Ascending aorta (tissue), 2 donors: ENCODE measurements around the gene TLE1. TPM values are rescaled to one million over a fixed set of nuclear protein-coding genes. Genes with fewer than 3 reads are reported as not detected.
A peak's percentile ranks its signal among the peaks of the same experiment; 100 is the strongest.

ENCODE experiments used
- DNase-seq, 2 donors: peaks; one replicate each; pipeline ENCODE4 v3.0.0-alpha.2; 2019; ENCODE audit warnings: low spot score in 2 of 2
- H3K27ac ChIP-seq, 2 donors: fragments of 200-600 bp; sonication (generic); one replicate each; pipeline ENCODE4 v1.5.1; 2016 to 2017; ENCODE audit warnings: mild to moderate bottlenecking in 1 of 2
- H3K27me3 ChIP-seq: fragments of 200-600 bp; sonication (generic); one replicate; pipeline ENCODE4 v1.5.1; 2017
- H3K36me3 ChIP-seq, 2 donors: fragments of 200-600 bp; sonication (generic); one replicate each; pipeline ENCODE4 v1.5.1; 2016
- H3K4me1 ChIP-seq, 2 donors: fragments of 200-600 bp; sonication (generic); one replicate each; pipeline ENCODE4 v1.5.1; 2016 to 2017; ENCODE audit warnings: mild to moderate bottlenecking in 1 of 2
- H3K4me3 ChIP-seq, 2 donors: fragments of 200-600 bp; sonication (generic); one replicate each; pipeline ENCODE4 v1.5.1; 2016 to 2017; ENCODE audit warnings: mild to moderate bottlenecking in 1 of 2
- H3K9me3 ChIP-seq, 2 donors: fragments of 200-600 bp; sonication (generic); one replicate each; pipeline ENCODE4 v1.5.1; 2016
- intact Hi-C: fragments of 100-400 bp; cut with DNase I; formaldehyde crosslinking; loops from one replicate; pipeline ENCODE4 v1.15.1; 2023
- total RNA-seq: library from RNA; depleted of rRNA; stranded (reverse); fragments of >200 nt; gene quantifications from one replicate; pipeline ENCODE4 v1.1.0, GENCODE V29; 2016
- TF ChIP-seq, protein P1 (sequence below), 3 experiments: fragments of 200-600 bp in 2 of 3; fragments of 450-650 bp in 1 of 3; sonication (generic) in 2 of 3; IDR thresholded peaks; one replicate each; pipeline ENCODE4 v1.5.1; 2016 to 2019; ENCODE audit warnings: antibody characterized with exemption in 3 of 3, mild to moderate bottlenecking in 1 of 3, moderate library complexity in 1 of 3

TLE1 gene
- total RNA-seq, 1 donor from 2014 or later, result 58.5 TPM

DNA sequence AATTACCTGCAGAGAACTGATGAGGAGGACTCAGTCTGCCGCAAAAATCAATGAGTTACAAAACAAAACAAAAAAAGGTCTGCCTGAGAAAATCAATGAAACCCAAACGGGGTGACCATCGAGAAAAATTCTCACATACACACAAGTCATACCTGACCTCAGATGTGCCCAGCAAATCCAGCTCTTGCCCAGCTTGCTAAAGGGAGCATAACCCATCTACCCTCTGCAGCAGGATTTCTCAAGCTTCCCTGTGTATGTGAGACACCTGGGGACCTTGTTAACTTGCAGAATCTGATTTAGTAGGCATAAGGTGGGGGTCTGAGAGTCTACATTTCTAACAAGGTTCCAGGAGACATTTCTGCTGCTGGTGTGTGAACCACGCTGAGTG lies 126.3 kb downstream of the TLE1 start:
- H3K4me3 ChIP-seq, result no peak overlapping the region
- intact Hi-C loops, result no loop called here
- peaks cover 0 to 11% of the 10 kb centered on the region in 2 donors for H3K4me1 ChIP-seq
- no peaks in the 10 kb centered on the region for H3K36me3 ChIP-seq
- DNase-seq, result no peak
- no peaks in the 10 kb centered on the region for H3K9me3 ChIP-seq
- TF ChIP-seq, protein P1, sequence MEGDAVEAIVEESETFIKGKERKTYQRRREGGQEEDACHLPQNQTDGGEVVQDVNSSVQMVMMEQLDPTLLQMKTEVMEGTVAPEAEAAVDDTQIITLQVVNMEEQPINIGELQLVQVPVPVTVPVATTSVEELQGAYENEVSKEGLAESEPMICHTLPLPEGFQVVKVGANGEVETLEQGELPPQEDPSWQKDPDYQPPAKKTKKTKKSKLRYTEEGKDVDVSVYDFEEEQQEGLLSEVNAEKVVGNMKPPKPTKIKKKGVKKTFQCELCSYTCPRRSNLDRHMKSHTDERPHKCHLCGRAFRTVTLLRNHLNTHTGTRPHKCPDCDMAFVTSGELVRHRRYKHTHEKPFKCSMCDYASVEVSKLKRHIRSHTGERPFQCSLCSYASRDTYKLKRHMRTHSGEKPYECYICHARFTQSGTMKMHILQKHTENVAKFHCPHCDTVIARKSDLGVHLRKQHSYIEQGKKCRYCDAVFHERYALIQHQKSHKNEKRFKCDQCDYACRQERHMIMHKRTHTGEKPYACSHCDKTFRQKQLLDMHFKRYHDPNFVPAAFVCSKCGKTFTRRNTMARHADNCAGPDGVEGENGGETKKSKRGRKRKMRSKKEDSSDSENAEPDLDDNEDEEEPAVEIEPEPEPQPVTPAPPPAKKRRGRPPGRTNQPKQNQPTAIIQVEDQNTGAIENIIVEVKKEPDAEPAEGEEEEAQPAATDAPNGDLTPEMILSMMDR (IDR thresholded peaks at IDR 0.05), result no peak
- no peaks in the 10 kb centered on the region for H3K27me3 ChIP-seq
- H3K27ac ChIP-seq, result no peak overlapping the region

DNA sequence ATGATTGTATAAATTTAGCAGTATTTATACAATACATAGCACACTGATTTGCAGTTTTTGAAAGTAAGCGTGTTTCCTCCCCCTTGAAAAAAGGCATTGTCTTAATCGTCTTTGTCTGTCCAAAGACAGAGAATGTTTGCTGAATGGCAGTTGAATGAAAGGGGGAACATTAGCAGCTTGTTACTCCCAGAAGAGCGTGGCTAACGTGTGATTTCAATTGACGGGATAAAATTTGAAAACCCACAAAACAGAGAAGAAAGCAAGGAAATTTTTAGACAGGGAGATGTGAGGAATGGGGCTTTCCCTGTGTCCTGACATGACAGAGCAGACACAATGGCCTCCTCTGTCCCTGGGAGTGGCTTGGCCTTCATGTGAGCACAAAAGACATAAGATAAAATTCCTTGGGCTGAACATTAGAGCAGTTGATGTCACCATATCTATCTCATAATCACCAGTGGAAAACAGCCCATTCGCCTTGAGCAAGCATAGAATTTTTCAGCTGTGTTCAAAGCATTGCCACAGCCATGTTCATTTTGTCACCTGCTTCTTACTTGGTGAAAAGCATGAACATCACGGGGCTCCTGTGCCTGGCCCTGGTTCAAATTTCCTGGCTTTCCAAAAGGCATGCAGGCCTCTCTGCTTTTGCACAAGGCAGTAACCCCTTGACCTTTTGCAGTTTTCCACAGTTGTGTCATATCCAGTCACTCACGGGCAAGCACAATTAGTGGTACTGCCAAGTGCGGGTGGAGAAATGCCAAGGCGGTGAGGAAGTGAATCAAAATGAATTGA lies 126.9 kb downstream of the TLE1 start:
- peak in 1 of 2 donors; percentile 66 for DNase-seq
- H3K4me3 ChIP-seq, result no peak overlapping the region
- H3K9me3 ChIP-seq, result no peaks in the 10 kb centered on the region
- H3K27ac ChIP-seq, result no peak overlapping the region
- TF ChIP-seq, protein P1 (IDR thresholded peaks at IDR 0.05), result no peak
- intact Hi-C loops, result no loop called here
- H3K36me3 ChIP-seq, result no peaks in the 10 kb centered on the region
- H3K27me3 ChIP-seq, result no peaks in the 10 kb centered on the region
- peaks cover 0 to 16% of the 10 kb centered on the region in 2 donors for H3K4me1 ChIP-seq

DNA sequence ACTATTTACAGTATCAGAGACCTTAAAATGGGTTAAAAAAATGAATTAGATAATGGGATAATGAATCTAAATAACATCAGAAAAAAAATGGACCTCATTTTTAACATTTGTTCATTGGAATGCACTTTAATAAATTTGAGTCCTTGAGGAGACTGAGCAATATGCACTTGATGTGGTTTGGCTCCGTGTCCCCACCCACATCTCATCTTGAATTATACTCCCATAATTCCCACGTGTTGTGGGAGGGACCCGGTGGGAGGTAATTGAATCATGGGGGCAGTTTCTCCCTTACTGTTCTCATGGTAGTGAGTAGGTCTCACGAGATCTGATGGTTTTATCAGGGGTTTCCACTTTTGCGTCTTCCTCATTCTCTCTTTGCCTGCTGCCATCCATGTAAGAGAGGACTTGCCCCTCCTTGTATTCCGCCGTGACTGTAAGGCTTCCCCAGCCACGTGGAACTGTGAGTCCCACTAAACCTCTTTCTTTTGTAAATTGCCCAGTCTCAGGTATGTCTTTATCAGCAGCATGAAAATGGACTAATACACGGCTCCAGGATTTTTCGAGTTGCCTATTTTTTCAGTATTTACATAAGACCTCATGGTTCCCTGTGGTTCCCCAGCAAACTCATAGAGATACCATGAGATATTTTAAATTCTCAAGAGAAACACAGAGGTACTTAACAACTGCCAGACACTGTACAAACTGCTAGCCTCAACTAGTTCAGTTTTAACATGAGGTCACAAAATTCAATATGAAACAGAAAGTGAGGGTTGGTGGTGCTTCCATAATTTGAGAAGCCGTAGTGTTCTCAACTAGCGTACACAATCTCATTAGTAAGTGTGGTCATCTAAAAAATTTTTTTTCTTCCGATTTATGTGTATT lies 128.3 kb downstream of the TLE1 start:
- DNase-seq, result no peak
- H3K4me1 ChIP-seq, result peaks cover 0 to 16% of the 10 kb centered on the region in 2 donors
- intact Hi-C loops, result no loop called here
- H3K9me3 ChIP-seq, result no peaks in the 10 kb centered on the region
- TF ChIP-seq, protein P1 (IDR thresholded peaks at IDR 0.05), result no peak
- no peaks in the 10 kb centered on the region for H3K27me3 ChIP-seq
- no peak overlapping the region for H3K4me3 ChIP-seq
- H3K36me3 ChIP-seq, result no peaks in the 10 kb centered on the region
- H3K27ac ChIP-seq, result no peak overlapping the region

DNA sequence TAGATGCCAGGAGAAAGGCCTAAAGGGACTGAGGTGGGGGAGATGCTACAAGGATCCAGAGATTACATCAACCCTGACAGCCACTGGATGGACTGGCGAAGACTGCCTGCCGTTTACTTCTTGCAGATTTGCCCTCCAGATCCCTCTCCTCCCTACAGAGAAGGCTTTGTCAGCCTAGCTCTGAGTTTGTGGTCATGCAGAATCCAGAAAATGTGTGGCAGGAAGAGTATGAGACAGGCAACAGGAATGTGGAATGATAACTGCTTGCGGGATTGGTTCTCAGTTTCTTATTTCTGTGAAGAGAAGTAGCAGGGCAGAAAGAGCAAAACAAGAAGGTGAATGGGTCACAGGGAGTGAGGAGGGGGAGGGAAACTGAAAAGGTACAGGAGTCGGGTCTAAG lies 129.6 kb downstream of the TLE1 start:
- H3K36me3 ChIP-seq, result no peaks in the 10 kb centered on the region
- intact Hi-C loops, result no loop called here
- peak overlapping the region in 1 of 2 donors; percentile 23 for H3K27ac ChIP-seq
- DNase-seq, result no peak
- no peaks in the 10 kb centered on the region for H3K27me3 ChIP-seq
- H3K4me3 ChIP-seq, result no peak overlapping the region
- H3K4me1 ChIP-seq, result peaks cover 0 to 16% of the 10 kb centered on the region in 2 donors
- H3K9me3 ChIP-seq, result no peaks in the 10 kb centered on the region
- TF ChIP-seq, protein P1 (IDR thresholded peaks at IDR 0.05), result no peak

DNA sequence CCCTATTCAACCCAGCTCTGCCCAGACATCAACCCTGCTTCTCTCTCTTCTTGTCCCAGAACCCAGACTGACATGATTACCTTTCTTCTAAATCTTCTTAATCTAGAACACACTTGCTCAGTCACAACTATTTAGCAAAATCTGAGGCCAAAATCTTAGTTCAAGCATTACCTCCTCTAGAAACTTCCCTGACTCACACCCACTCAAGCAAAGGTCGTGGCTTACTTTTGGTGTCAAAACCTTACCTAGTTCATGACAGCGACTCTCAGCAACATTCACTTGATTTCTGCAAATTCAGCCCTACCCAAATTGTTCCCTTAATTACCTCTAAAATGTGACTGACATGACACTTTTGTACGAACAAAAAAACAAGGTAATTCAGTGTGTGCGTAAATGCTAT lies 130.2 kb downstream of the TLE1 start:
- TF ChIP-seq, protein P1 (IDR thresholded peaks at IDR 0.05), result no peak
- intact Hi-C loops, result no loop called here
- no peak overlapping the region for H3K27ac ChIP-seq
- no peak for DNase-seq
- peaks cover 0 to 16% of the 10 kb centered on the region in 2 donors for H3K4me1 ChIP-seq
- no peaks in the 10 kb centered on the region for H3K36me3 ChIP-seq
- H3K4me3 ChIP-seq, result no peak overlapping the region
- no peaks in the 10 kb centered on the region for H3K27me3 ChIP-seq
- no peaks in the 10 kb centered on the region for H3K9me3 ChIP-seq
